Adrenal gland (tissue), 5 donors: ENCODE measurements around the gene TPSG1.

Experiments used
- POLR2A ChIP-seq, 2 donors: fragments of 450-650 bp; IDR thresholded peaks; one replicate each; pipeline ENCODE4 v1.6.1; 2017; ENCODE audit warnings: antibody characterized with exemption in 2 of 2, mild to moderate bottlenecking in 2 of 2, moderate library complexity in 1 of 2
- TF ChIP-seq, protein P1 (sequence below), 6 experiments: fragments of 450-650 bp in 4 of 6; fragments of 200-600 bp in 2 of 6; sonication (generic) in 1 of 6; IDR thresholded peaks; 1 replicate in 5 of 6; 2 replicates in 1 of 6; pipeline versions ENCODE4 v1.5.1 to v1.8.0; 2016 to 2021; ENCODE audit warnings: antibody characterized with exemption in 6 of 6, mild to moderate bottlenecking in 2 of 6, moderate library complexity in 1 of 6
- donor health status: DM: no; HTN: no; CAD: no.

- TF ChIP-seq, protein P1, sequence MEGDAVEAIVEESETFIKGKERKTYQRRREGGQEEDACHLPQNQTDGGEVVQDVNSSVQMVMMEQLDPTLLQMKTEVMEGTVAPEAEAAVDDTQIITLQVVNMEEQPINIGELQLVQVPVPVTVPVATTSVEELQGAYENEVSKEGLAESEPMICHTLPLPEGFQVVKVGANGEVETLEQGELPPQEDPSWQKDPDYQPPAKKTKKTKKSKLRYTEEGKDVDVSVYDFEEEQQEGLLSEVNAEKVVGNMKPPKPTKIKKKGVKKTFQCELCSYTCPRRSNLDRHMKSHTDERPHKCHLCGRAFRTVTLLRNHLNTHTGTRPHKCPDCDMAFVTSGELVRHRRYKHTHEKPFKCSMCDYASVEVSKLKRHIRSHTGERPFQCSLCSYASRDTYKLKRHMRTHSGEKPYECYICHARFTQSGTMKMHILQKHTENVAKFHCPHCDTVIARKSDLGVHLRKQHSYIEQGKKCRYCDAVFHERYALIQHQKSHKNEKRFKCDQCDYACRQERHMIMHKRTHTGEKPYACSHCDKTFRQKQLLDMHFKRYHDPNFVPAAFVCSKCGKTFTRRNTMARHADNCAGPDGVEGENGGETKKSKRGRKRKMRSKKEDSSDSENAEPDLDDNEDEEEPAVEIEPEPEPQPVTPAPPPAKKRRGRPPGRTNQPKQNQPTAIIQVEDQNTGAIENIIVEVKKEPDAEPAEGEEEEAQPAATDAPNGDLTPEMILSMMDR (IDR thresholded peaks at IDR 0.05): no peak
- TF ChIP-seq POLR2A (IDR thresholded peaks at IDR 0.05): no peak
These were observed 4.9 kb downstream of the TPSG1 start for GRCh38 chr16:1220098-1220728.
